Upper lobe of right lung (tissue), 1 donor: ENCODE results near the gene KCNN3. TPM values are rescaled to one million over a fixed set of nuclear protein-coding genes. Genes with fewer than 3 reads are reported as not detected.

Source experiments
- ATAC-seq: fragments of 200-7000 bp; cut with Tn5 transposase; one replicate; pipeline ENCODE4 v1.9.1; 2020; ENCODE audit warnings: mild to moderate bottlenecking, moderate library complexity
- DNase-seq: peaks from one replicate; pipeline ENCODE4 v3.0.0-alpha.2; 2020
- H3K27ac ChIP-seq: fragments of 200-600 bp; one replicate; pipeline ENCODE4 v1.8.0; 2022
- H3K27me3 ChIP-seq: fragments of 200-600 bp; one replicate; pipeline ENCODE4 v1.8.0; 2022; ENCODE audit warnings: mild to moderate bottlenecking
- H3K36me3 ChIP-seq: fragments of 200-600 bp; one replicate; pipeline ENCODE4 v1.8.0; 2022
- H3K4me1 ChIP-seq: fragments of 200-600 bp; one replicate; pipeline ENCODE4 v1.8.0; 2022
- H3K4me3 ChIP-seq: fragments of 200-600 bp; one replicate; pipeline ENCODE4 v1.8.0; 2022; ENCODE audit warnings: mild to moderate bottlenecking
- H3K9me3 ChIP-seq: fragments of 200-600 bp; one replicate; pipeline ENCODE4 v1.8.0; 2022
- CTCF ChIP-seq: fragments of 200-600 bp; IDR thresholded peaks from one replicate; pipeline ENCODE4 v1.8.0; 2022; ENCODE audit warnings: antibody characterized with exemption
- intact Hi-C: fragments of 100-400 bp; cut with DNase I; formaldehyde crosslinking; loops from one replicate; pipeline ENCODE4 v1.11.0; 2022
- total RNA-seq: library from RNA; stranded (reverse); fragmentation: NEBNext Ultra II Directional; extraction: Animal tissue kit (Norgen Biotek cat#: 25700); gene quantifications from one replicate; pipeline ENCODE4 v1.2.1, GENCODE V29; 2021
- donor health status: DM: no; HTN: yes; CAD: no; lungs with severe emphysema.

KCNN3 gene
- total RNA-seq, 1 donor from 2014 or later, result 7.6 TPM

- peaks cover 9% of the 10 kb centered on the region for H3K4me1 ChIP-seq
- H3K27me3 ChIP-seq, result no peaks in the 10 kb centered on the region
- intact Hi-C loops, result no loop called here
- H3K4me3 ChIP-seq, result no peak overlapping the region
- TF ChIP-seq CTCF, result no peak
- DNase-seq, result no peak
- no peak overlapping the region for H3K27ac ChIP-seq
- no peaks in the 10 kb centered on the region for H3K36me3 ChIP-seq
- no peak for ATAC-seq
- H3K9me3 ChIP-seq, result no peaks in the 10 kb centered on the region
These were observed 143.6 kb downstream of the KCNN3 start for GRCh38 chr1:154726443-154726842.

- intact Hi-C loops, result no loop called here
- Histone ChIP-seq H3K9me3 (no peaks in the 10 kb centered on the region), H3K36me3 (no peaks in the 10 kb centered on the region), H3K4me1 (peaks cover 7% of the 10 kb centered on the region), H3K27ac (no peak overlapping the region), H3K27me3 (no peaks in the 10 kb centered on the region), H3K4me3 (no peak overlapping the region)
- ATAC-seq, result no peak
- no peak for DNase-seq
- TF ChIP-seq CTCF, result no peak
These were observed 144.2 kb downstream of the KCNN3 start for GRCh38 chr1:154725865-154726264.

GRCh38 chr1:154720328-154721297, 149.5 kb downstream of the KCNN3 start:
- intact Hi-C loops, result no loop called here
- peaks cover 7% of the 10 kb centered on the region for H3K4me1 ChIP-seq
- no peak overlapping the region for H3K4me3 ChIP-seq
- no peaks in the 10 kb centered on the region for H3K9me3 ChIP-seq
- no peak overlapping the region for H3K27ac ChIP-seq
- TF ChIP-seq CTCF, result no peak
- DNase-seq, result no peak
- H3K27me3 ChIP-seq, result no peaks in the 10 kb centered on the region
- ATAC-seq, result peak; percentile 88
- no peaks in the 10 kb centered on the region for H3K36me3 ChIP-seq

- no peaks in the 10 kb centered on the region for H3K9me3 ChIP-seq
- H3K36me3 ChIP-seq, result no peaks in the 10 kb centered on the region
- no peak for TF ChIP-seq CTCF
- peaks cover 7% of the 10 kb centered on the region for H3K4me1 ChIP-seq
- H3K27ac ChIP-seq, result no peak overlapping the region
- intact Hi-C loops, result no loop called here
- ATAC-seq (peak; percentile 34), DNase-seq (no peak)
- H3K27me3 ChIP-seq, result no peaks in the 10 kb centered on the region
- H3K4me3 ChIP-seq, result no peak overlapping the region
These were observed 150.3 kb downstream of the KCNN3 start for GRCh38 chr1:154719586-154720327.

GRCh38 chr1:154718566-154718965, 151.5 kb downstream of the KCNN3 start:
- Histone ChIP-seq H3K4me1 (peaks cover 7% of the 10 kb centered on the region), H3K36me3 (no peaks in the 10 kb centered on the region), H3K27me3 (no peaks in the 10 kb centered on the region), H3K4me3 (no peak overlapping the region), H3K9me3 (no peaks in the 10 kb centered on the region), H3K27ac (no peak overlapping the region)
- intact Hi-C loops, result no loop called here
- ATAC-seq (no peak), DNase-seq (no peak)
- TF ChIP-seq CTCF, result no peak
